ENCODE data around the gene ACYP2. TPM values are rescaled to one million over a fixed set of nuclear protein-coding genes. Genes with fewer than 3 reads are reported as not detected.

ACYP2 gene
- total RNA-seq, 1 experiment from 2014 or later, result 10.9 TPM

DNA sequence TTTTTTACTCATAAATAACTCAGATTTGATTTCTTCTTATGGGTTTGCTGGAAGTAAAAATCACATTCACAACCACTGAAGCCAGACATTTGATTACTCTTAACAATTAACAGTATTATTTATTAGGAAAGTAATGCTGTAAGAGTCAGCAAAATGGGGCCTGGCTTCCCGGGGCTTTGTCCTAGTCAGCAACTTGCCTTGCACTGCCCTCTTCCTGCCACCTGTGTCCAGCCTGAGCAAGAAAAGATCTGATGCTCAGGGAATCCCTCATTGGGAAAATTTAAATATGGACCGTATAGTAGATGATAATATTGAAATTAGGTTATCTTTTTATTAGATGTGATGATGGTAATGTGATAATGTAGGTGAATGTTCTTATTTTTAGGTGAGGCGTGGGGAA is 30.8 kb upstream of the ACYP2 start:
- Mint-ChIP-seq H3K27ac (ENCODE audit: unreplicated experiment) (no peak overlapping the region), H3K9me3 (ENCODE audit: low read depth, unreplicated experiment) (no peaks in the 10 kb centered on the region), H3K36me3 (ENCODE audit: insufficient read depth, unreplicated experiment) (no peaks in the 10 kb centered on the region), H3K4me3 (ENCODE audit: low read depth, unreplicated experiment) (no peak overlapping the region), H3K4me1 (ENCODE audit: low read depth, unreplicated experiment) (peaks cover 8% of the 10 kb centered on the region), H3K27me3 (ENCODE audit: unreplicated experiment) (no peaks in the 10 kb centered on the region)
- TF ChIP-seq, protein P1, sequence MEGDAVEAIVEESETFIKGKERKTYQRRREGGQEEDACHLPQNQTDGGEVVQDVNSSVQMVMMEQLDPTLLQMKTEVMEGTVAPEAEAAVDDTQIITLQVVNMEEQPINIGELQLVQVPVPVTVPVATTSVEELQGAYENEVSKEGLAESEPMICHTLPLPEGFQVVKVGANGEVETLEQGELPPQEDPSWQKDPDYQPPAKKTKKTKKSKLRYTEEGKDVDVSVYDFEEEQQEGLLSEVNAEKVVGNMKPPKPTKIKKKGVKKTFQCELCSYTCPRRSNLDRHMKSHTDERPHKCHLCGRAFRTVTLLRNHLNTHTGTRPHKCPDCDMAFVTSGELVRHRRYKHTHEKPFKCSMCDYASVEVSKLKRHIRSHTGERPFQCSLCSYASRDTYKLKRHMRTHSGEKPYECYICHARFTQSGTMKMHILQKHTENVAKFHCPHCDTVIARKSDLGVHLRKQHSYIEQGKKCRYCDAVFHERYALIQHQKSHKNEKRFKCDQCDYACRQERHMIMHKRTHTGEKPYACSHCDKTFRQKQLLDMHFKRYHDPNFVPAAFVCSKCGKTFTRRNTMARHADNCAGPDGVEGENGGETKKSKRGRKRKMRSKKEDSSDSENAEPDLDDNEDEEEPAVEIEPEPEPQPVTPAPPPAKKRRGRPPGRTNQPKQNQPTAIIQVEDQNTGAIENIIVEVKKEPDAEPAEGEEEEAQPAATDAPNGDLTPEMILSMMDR (IDR thresholded peaks at IDR 0.05; ENCODE audit: unreplicated experiment), result no peak
- CTCF ChIA-PET, result no interaction called here
- intact Hi-C loops (cut with micrococcal nuclease; ENCODE audit: unreplicated experiment), result no loop called here
- no TSS peak for BruUV-seq (replicated peaks)
- peak; percentile 39 for DNase-seq

DNA sequence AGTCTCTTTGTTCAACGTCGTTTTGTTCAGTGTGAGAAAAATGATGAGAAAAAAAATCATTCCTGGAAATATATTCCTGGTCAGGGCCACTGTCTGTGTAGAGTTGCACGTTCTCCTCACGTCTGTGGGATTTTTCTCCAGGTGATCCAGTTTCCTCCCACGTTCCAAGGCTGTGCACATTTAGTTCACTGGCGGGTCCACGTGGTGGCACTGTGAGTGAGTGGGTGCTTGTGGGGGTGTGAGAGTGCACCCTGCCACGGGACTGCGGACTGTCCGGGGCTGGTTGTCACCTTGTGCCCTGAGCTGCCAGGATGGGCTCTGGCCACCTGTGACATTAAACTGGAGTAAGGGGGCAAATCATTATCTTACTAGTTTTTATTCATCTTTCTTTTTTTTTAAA is 30.3 kb upstream of the ACYP2 start:
- no peaks in the 10 kb centered on the region for H3K27me3 Mint-ChIP-seq (ENCODE audit: unreplicated experiment)
- CTCF ChIA-PET, result no interaction called here
- no peak overlapping the region for H3K27ac Mint-ChIP-seq (ENCODE audit: unreplicated experiment)
- no peaks in the 10 kb centered on the region for H3K36me3 Mint-ChIP-seq (ENCODE audit: insufficient read depth, unreplicated experiment)
- BruUV-seq (replicated peaks), result no TSS peak
- H3K4me3 Mint-ChIP-seq (ENCODE audit: low read depth, unreplicated experiment), result no peak overlapping the region
- intact Hi-C loops (cut with micrococcal nuclease; ENCODE audit: unreplicated experiment), result no loop called here
- H3K9me3 Mint-ChIP-seq (ENCODE audit: low read depth, unreplicated experiment), result no peaks in the 10 kb centered on the region
- no peak for DNase-seq
- H3K4me1 Mint-ChIP-seq (ENCODE audit: low read depth, unreplicated experiment), result peaks cover 8% of the 10 kb centered on the region
- TF ChIP-seq, protein P1 (IDR thresholded peaks at IDR 0.05; ENCODE audit: unreplicated experiment), result no peak

DNA sequence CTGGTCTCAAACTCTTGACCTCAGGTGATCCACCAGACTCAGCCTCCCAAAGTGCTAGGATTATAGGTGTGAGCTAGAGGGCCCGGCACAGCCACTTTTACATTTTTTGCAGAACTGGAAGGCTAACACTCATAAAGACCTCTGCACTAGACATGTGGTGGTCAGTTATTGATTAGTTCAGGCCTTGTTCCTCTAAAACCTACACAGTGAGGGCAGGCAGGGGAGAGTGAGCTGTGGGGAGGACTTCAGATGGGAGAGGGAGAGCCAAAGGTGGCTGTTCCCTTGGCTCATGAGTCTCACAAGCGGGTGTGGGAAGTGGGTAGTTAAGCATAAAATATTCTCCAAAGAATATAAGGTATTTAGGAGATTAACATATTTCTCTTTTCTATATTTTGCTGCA is 29.3 kb upstream of the ACYP2 start:
- DNase-seq, result no peak
- Mint-ChIP-seq H3K4me1 (ENCODE audit: low read depth, unreplicated experiment) (peaks cover 8% of the 10 kb centered on the region), H3K4me3 (ENCODE audit: low read depth, unreplicated experiment) (no peak overlapping the region), H3K27me3 (ENCODE audit: unreplicated experiment) (no peaks in the 10 kb centered on the region), H3K36me3 (ENCODE audit: insufficient read depth, unreplicated experiment) (no peaks in the 10 kb centered on the region), H3K9me3 (ENCODE audit: low read depth, unreplicated experiment) (no peaks in the 10 kb centered on the region), H3K27ac (ENCODE audit: unreplicated experiment) (no peak overlapping the region)
- intact Hi-C loops (cut with micrococcal nuclease; ENCODE audit: unreplicated experiment), result no loop called here
- CTCF ChIA-PET, result no interaction called here
- BruUV-seq (replicated peaks), result no TSS peak
- TF ChIP-seq, protein P1 (IDR thresholded peaks at IDR 0.05; ENCODE audit: unreplicated experiment), result no peak

GRCh38 chr2:54088191-54088634 is 27.2 kb upstream of the ACYP2 start:
- no peak for DNase-seq
- Mint-ChIP-seq H3K27me3 (ENCODE audit: unreplicated experiment) (no peaks in the 10 kb centered on the region), H3K27ac (ENCODE audit: unreplicated experiment) (no peak overlapping the region), H3K36me3 (ENCODE audit: insufficient read depth, unreplicated experiment) (no peaks in the 10 kb centered on the region), H3K4me1 (ENCODE audit: low read depth, unreplicated experiment) (peaks cover 8% of the 10 kb centered on the region), H3K4me3 (ENCODE audit: low read depth, unreplicated experiment) (no peak overlapping the region), H3K9me3 (ENCODE audit: low read depth, unreplicated experiment) (no peaks in the 10 kb centered on the region)
- intact Hi-C loops (cut with micrococcal nuclease; ENCODE audit: unreplicated experiment), result no loop called here
- BruUV-seq (replicated peaks), result no TSS peak
- TF ChIP-seq, protein P1 (IDR thresholded peaks at IDR 0.05; ENCODE audit: unreplicated experiment), result no peak
- CTCF ChIA-PET, result no interaction called here
